ENCODE results near the gene ACSS1.

ACSS1 gene

GRCh38 chr20:24984961-24985640 lies 72.8 kb downstream of the ACSS1 start:
- no peak for DNase-seq
- TF ChIP-seq POLR2A (IDR thresholded peaks at IDR 0.05; ENCODE audit: low read length) (no peak), GATA1 (IDR thresholded peaks at IDR 0.05; ENCODE audit: low read depth, low read length) (no peak)

- TF ChIP-seq GATA1 (IDR thresholded peaks at IDR 0.05; ENCODE audit: low read depth, low read length) (no peak), POLR2A (IDR thresholded peaks at IDR 0.05; ENCODE audit: low read length) (no peak)
Observed at GRCh38 chr20:24983896-24984295, 74.0 kb downstream of the ACSS1 start.

GRCh38 chr20:24981790-24982189 lies 76.1 kb downstream of the ACSS1 start:
- DNase-seq, result no peak
- TF ChIP-seq GATA1 (IDR thresholded peaks at IDR 0.05; ENCODE audit: low read depth, low read length) (no peak), POLR2A (IDR thresholded peaks at IDR 0.05; ENCODE audit: low read length) (no peak)

More at GRCh38 chr20:24983896-24984295, 74.0 kb downstream of the ACSS1 start:
- DNase-seq, result no peak

DNA sequence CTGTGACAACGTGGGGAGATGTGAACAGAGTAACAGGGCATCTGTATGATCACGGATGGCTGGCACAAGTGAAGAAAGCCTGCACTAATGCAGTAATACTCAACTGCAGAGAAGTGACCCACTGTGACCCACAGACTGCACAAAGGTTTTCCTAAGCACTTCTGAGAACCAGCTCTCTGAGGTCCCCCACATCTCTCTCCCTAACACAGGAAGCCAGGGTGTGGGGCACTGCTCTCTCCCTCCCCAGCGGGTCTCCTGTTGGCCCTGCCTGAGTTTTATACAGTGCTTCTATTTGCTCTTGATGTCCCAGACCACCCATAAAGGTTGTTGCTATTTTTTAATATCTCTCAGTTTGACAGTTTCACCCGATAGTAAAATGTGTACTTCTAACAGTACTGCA lies 76.7 kb downstream of the ACSS1 start:
- TF ChIP-seq GATA1 (IDR thresholded peaks at IDR 0.05; ENCODE audit: low read depth, low read length) (no peak), POLR2A (IDR thresholded peaks at IDR 0.05; ENCODE audit: low read length) (no peak)
- no peak for DNase-seq

- TF ChIP-seq POLR2A (IDR thresholded peaks at IDR 0.05; ENCODE audit: low read length) (no peak), GATA1 (IDR thresholded peaks at IDR 0.05; ENCODE audit: low read depth, low read length) (no peak)
- no peak for DNase-seq
Observed at GRCh38 chr20:24980291-24981053, 77.5 kb downstream of the ACSS1 start.

DNA sequence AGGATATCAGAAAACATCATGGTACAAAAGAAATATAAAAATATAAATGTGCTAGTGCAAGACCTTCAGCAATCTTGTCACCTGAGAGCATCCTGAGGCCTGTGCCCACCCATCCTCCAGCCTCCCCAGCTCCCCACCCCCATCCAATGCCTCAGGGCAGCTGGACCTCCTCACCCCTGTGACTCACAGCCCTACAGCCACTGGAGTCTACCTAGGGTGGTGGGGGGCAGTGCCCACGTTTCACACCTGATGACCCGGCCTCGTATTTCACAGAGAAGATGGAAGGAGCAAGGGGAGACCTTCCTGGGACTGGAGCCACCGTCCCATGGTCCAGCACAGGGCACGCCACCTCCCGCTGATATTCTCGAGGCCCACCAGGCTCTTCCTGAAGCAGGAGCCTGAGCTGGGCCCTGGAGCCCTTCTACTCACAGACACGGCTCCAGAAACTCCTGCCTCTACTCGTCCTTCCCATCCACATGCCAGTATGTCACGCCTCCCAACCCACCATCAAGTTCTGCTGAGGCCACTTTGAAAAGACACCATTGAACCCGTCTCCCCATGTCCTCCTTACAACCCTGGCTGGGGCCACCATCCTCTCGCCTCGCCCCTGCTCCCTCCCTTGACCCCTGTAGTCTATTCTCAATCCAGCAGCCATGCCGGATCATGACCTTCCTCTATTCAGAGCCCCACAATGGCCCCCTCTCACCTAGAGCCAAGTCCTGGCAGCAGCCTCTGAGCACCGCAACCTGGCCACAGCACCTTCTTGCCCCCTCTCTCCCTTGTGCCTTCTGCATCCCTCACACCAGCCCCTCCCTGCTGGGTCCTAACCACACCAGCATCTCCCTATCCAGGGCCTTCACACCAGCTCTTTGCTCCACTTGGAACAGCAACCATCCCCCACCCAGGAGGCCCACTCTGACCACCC lies 78.6 kb downstream of the ACSS1 start:
- TF ChIP-seq GATA1 (IDR thresholded peaks at IDR 0.05; ENCODE audit: low read depth, low read length) (no peak), POLR2A (IDR thresholded peaks at IDR 0.05; ENCODE audit: low read length) (no peak)
- no peak for DNase-seq

- TF ChIP-seq POLR2A (IDR thresholded peaks at IDR 0.05; ENCODE audit: low read length) (no peak), GATA1 (IDR thresholded peaks at IDR 0.05; ENCODE audit: low read depth, low read length) (no peak)
- no peak for DNase-seq
Observed at GRCh38 chr20:24978513-24978912, 79.4 kb downstream of the ACSS1 start.

- no peak for TF ChIP-seq GATA1 (IDR thresholded peaks at IDR 0.05; ENCODE audit: low read depth, low read length)
- no peak for TF ChIP-seq POLR2A (IDR thresholded peaks at IDR 0.05; ENCODE audit: low read length)
- no peak for DNase-seq
Observed at GRCh38 chr20:24977797-24978196, 80.1 kb downstream of the ACSS1 start.

DNA sequence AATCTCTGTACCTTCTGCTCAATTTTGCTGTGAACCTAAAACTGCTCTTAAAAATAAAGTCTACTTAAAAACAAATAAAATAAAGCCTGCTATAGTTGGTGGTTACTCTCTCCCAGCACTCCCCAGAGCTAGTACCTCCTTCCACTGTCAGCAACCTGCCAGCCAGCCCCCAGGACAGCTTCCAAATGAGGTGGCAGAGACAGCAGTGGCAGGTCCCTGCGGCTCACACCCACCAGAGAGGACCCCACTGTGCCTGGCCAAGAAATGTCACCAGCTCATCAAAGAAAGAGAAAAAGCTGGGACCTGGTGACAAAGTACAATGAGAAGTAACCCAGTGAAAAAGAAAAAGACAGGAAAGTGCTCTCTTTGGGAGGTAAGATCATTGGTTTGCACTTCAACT lies 80.6 kb downstream of the ACSS1 start:
- DNase-seq, result no peak
- TF ChIP-seq GATA1 (IDR thresholded peaks at IDR 0.05; ENCODE audit: low read depth, low read length), result no peak

GRCh38 chr20:24972341-24972740 lies 85.6 kb downstream of the ACSS1 start:
- TF ChIP-seq POLR2A (IDR thresholded peaks at IDR 0.05; ENCODE audit: low read length) (no peak), GATA1 (IDR thresholded peaks at IDR 0.05; ENCODE audit: low read depth, low read length) (no peak)
- DNase-seq, result no peak

DNA sequence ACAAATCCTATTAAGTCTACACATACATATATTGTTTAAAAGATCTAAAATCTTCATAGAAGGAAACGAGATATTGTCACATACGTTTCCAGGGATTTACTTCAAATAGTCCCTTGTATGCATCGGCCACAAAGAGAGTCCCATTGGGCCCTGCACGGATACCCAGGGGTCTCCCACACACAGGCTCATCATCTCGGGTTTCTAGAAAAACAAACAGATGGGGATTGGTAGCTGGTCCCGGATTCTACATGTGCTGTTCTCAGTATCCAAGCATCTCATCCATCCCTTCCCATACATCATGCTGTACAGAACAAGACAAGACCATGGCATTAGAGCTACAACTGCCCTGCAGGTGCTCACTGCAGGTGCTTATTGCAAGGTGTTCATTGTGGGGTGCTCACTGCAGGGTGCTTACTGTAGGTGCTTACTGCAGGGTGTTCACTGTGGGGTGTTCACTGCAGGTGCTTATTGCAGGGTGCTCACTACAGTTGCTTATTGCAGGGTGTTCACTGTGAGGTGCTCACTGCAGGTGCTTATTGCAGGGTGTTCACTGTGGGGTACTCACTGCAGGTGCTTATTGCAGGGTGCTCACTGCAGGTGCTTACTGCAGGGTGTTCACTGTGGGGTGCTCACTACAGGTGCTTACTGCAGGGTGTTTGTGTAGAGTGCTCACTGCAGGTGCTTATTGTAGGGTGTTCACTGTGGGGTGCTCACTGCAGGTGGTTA lies 86.4 kb downstream of the ACSS1 start:
- DNase-seq, result no peak
- TF ChIP-seq POLR2A (IDR thresholded peaks at IDR 0.05; ENCODE audit: low read length) (no peak), GATA1 (IDR thresholded peaks at IDR 0.05; ENCODE audit: low read depth, low read length) (no peak)

DNA sequence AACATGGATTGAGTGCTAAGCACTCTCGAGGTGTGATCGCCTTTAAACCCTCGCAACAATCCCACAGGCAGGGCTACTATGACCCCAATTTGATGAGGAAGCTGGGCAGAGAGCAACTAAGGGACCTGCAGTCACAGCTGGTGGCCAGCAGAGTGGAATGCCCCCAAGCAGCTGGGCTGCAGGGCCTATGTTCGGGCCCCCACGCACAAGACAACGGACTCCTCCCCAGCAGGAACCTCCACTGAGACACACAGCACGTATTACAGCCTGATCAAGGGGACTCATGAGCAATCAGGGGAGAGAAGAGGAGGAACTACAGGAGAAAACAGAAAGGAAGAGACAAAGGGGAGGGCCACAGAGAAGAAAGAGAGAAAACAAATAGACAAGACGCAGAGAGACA lies 87.2 kb downstream of the ACSS1 start:
- TF ChIP-seq POLR2A (IDR thresholded peaks at IDR 0.05; ENCODE audit: low read length) (no peak), GATA1 (IDR thresholded peaks at IDR 0.05; ENCODE audit: low read depth, low read length) (no peak)
- no peak for DNase-seq

DNA sequence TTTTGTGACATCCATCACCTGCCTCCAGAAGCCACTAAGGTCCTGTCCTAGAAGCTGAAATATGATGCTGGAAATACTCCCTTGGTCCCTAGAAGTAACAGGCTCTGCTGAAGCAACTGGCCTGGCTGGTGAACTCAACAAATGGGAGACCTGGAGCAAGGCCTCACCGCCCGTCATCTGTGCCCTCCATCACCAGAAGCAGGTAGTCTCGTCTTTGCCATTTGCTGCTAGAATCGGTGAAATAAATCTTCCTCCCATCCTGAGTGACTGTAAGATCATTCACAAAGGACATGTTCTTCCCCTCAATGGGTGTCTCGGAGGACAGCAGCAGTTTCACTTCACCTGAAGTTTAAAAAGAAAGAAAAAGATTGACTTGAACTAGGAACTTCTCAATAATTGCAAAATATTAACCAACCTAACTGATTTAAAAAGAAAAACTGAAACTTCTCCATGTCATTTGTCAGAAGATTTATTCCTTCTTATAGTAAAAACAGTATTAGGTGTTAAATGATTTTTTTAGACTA lies 87.8 kb downstream of the ACSS1 start:
- TF ChIP-seq GATA1 (IDR thresholded peaks at IDR 0.05; ENCODE audit: low read depth, low read length) (no peak), POLR2A (IDR thresholded peaks at IDR 0.05; ENCODE audit: low read length) (no peak)
- DNase-seq, result no peak

All from erythroblast (primary cell).